Vagina (tissue), 2 donors: ENCODE results near the gene CCDC85C. TPM values are rescaled to one million over a fixed set of nuclear protein-coding genes. Genes with fewer than 3 reads are reported as not detected.
"Not testable (repeated sequence)": the region's sequence is repeated elsewhere in the genome, so short reads cannot be mapped to it uniquely, and the experiment has no call there.

Experiments used
- DNase-seq, 2 donors: peaks; one replicate each; pipeline ENCODE4 v3.0.0-alpha.2; 2017; ENCODE audit errors: extremely low spot score in 2 of 2
- H3K27ac ChIP-seq: fragments of 200-600 bp; sonication (generic); one replicate; pipeline ENCODE4 v1.5.1; 2019
- H3K27me3 ChIP-seq: fragments of 200-600 bp; sonication (generic); one replicate; pipeline ENCODE4 v1.5.1; 2019
- H3K36me3 ChIP-seq, 2 donors: fragments of 200-600 bp; sonication (generic); one replicate each; pipeline ENCODE4 v1.5.1; 2017 to 2019
- H3K4me1 ChIP-seq: fragments of 200-600 bp; sonication (generic); one replicate; pipeline ENCODE4 v1.5.1; 2019
- H3K4me3 ChIP-seq, 2 donors: fragments of 200-600 bp; sonication (generic); 1 replicate in 1 of 2; 2 replicates in 1 of 2; pipeline ENCODE4 v1.5.1; 2016 to 2019
- H3K9me3 ChIP-seq: fragments of 200-600 bp; sonication (generic); one replicate; pipeline ENCODE4 v1.5.1; 2019
- CTCF ChIP-seq, 3 experiments: fragments of 450-650 bp in 2 of 3; fragments of 200-600 bp in 1 of 3; sonication (generic) in 1 of 3; IDR thresholded peaks; one replicate each; pipeline ENCODE4 v1.5.1; 2017 to 2019; ENCODE audit warnings: antibody characterized with exemption in 3 of 3, mild to moderate bottlenecking in 2 of 3, moderate library complexity in 2 of 3
- POLR2A ChIP-seq, 2 donors: fragments of 450-650 bp; IDR thresholded peaks; one replicate each; pipeline ENCODE4 v1.6.1; 2017; ENCODE audit warnings: antibody characterized with exemption in 2 of 2, mild to moderate bottlenecking in 2 of 2, moderate library complexity in 2 of 2
- POLR2AphosphoS5 ChIP-seq, 2 donors: sonication (generic); formaldehyde crosslinking; IDR thresholded peaks; one replicate each; pipeline ENCODE4 v1.9.0; 2017; ENCODE audit warnings: antibody characterized with exemption in 2 of 2, mild to moderate bottlenecking in 2 of 2, low read depth in 1 of 2; ENCODE audit not compliant: insufficient read depth in 1 of 2
- intact Hi-C: fragments of 100-400 bp; cut with DNase I; formaldehyde crosslinking; loops from one replicate; pipeline ENCODE4 v1.15.1; 2023
- total RNA-seq: library from RNA; depleted of rRNA; stranded (reverse); fragments of >200 nt; gene quantifications from one replicate; pipeline ENCODE4 v1.2.3, GENCODE V29; 2016

Gene CCDC85C
- total RNA-seq, 1 donor from 2014 or later, result 6.9 TPM

GRCh38 chr14:99644723-99645544, 40.9 kb upstream of the CCDC85C start, which contains the start of gene HHIPL1:
TSS of gene HHIPL1 (plus strand) at chr14:99645129. CDS start at chr14:99645208, 79 bp downstream.
- no peaks in the 10 kb centered on the region for H3K9me3 ChIP-seq
- intact Hi-C loops, result no loop called here
- TF ChIP-seq POLR2AphosphoS5 (IDR thresholded peaks at IDR 0.05; ENCODE audit: insufficient read depth in 1 of 2, low read depth in 1 of 2) (no peak), POLR2A (IDR thresholded peaks at IDR 0.05) (no peak), CTCF (IDR thresholded peaks at IDR 0.05) (no peak)
- peak within 1 kb of the TSS; percentile 48 to 56 for H3K4me3 ChIP-seq
- H3K27ac ChIP-seq, result peak within 1 kb of the TSS; percentile 4
- H3K27me3 ChIP-seq, result no peaks in the 10 kb centered on the region
- peaks cover 14% of the 10 kb centered on the region for H3K4me1 ChIP-seq
- DNase-seq, result no peak
- no peaks in the 10 kb centered on the region for H3K36me3 ChIP-seq

GRCh38 chr14:99644035-99644587, 40.1 kb upstream of the CCDC85C start:
- no peak for DNase-seq
- intact Hi-C loops, result no loop called here
- Histone ChIP-seq H3K36me3 (no peaks in the 10 kb centered on the region), H3K9me3 (no peaks in the 10 kb centered on the region), H3K27ac (no peak overlapping the region), H3K4me1 (peaks cover 14% of the 10 kb centered on the region), H3K27me3 (no peaks in the 10 kb centered on the region), H3K4me3 (no peak overlapping the region)
- TF ChIP-seq CTCF (IDR thresholded peaks at IDR 0.05) (no peak), POLR2AphosphoS5 (IDR thresholded peaks at IDR 0.05; ENCODE audit: insufficient read depth in 1 of 2, low read depth in 1 of 2) (no peak), POLR2A (IDR thresholded peaks at IDR 0.05) (no peak)

GRCh38 chr14:99643343-99643742, 39.3 kb upstream of the CCDC85C start:
- Histone ChIP-seq H3K4me3 (no peak overlapping the region), H3K36me3 (no peaks in the 10 kb centered on the region), H3K27me3 (no peaks in the 10 kb centered on the region), H3K27ac (no peak overlapping the region), H3K4me1 (peaks cover 14% of the 10 kb centered on the region), H3K9me3 (no peaks in the 10 kb centered on the region)
- TF ChIP-seq POLR2A (IDR thresholded peaks at IDR 0.05) (no peak), CTCF (IDR thresholded peaks at IDR 0.05) (no peak)
- DNase-seq, result no peak
- intact Hi-C loops, result no loop called here

- H3K36me3 ChIP-seq, DNase-seq, H3K27ac ChIP-seq, H3K27me3 ChIP-seq, intact Hi-C loops, H3K4me3 ChIP-seq, H3K9me3 ChIP-seq: not testable (repeated sequence)
- H3K4me1 ChIP-seq, result peaks cover 14% of the 10 kb centered on the region
These were observed 38.8 kb upstream of the CCDC85C start for GRCh38 chr14:99642771-99643170.

- intact Hi-C loops, result no loop called here
- no peaks in the 10 kb centered on the region for H3K27me3 ChIP-seq
- no peak overlapping the region for H3K4me3 ChIP-seq
- H3K4me1 ChIP-seq, result no peaks in the 10 kb centered on the region
- no peaks in the 10 kb centered on the region for H3K36me3 ChIP-seq
- TF ChIP-seq POLR2AphosphoS5 (IDR thresholded peaks at IDR 0.05; ENCODE audit: insufficient read depth in 1 of 2, low read depth in 1 of 2), result no peak
- TF ChIP-seq CTCF (IDR thresholded peaks at IDR 0.05), result no peak
- TF ChIP-seq POLR2A (IDR thresholded peaks at IDR 0.05), result no peak
- H3K9me3 ChIP-seq, result no peaks in the 10 kb centered on the region
- H3K27ac ChIP-seq, result no peak overlapping the region
- DNase-seq, result no peak
These were observed 33.6 kb upstream of the CCDC85C start for GRCh38 chr14:99637624-99638023.
